Measurements from ENCODE around the gene NLRP1.

NLRP1 gene

DNA sequence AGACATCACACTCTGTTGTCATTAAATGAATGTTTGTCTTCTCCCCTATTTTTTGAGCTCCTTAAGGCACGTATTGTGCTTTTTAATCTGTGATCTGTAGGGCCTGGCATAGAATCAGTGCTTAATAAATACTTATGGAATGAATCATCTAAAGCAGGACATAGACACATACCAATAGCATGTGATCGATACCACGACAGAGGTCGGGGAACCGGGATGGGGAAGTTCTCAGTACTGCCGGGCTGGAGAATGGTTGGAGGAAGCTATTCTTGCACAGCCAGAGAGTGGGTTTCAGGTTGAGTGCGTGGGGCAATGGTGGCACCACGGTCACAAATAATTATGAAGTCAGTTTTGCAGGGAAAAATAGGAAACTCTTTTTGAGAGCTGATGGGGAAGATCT, 26.8 kb downstream of the NLRP1 start:
- DNase-seq (ENCODE audit: low read depth in 2 of 2) = no peak

DNA sequence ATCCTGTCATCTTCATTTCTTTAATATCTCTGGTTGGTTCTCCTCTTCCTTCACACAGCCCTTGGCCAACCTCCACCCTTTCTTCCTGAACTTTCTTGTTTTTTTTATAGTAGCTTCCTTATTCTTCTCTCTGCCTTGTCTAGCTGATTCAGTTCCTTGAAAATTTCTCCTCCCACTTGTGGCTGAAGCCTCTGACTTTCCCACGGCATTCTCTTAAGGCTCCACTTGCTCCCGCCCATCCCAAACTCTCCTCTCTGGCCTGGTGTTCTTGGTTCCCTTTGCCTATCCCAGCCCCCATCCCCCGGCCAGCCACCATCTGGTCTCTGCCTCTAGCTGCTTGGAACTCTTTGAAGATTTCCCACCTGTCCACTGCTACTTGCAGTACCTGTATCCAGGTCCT, 29.1 kb downstream of the NLRP1 start:
- no peak for DNase-seq (ENCODE audit: low read depth in 2 of 2)

DNA sequence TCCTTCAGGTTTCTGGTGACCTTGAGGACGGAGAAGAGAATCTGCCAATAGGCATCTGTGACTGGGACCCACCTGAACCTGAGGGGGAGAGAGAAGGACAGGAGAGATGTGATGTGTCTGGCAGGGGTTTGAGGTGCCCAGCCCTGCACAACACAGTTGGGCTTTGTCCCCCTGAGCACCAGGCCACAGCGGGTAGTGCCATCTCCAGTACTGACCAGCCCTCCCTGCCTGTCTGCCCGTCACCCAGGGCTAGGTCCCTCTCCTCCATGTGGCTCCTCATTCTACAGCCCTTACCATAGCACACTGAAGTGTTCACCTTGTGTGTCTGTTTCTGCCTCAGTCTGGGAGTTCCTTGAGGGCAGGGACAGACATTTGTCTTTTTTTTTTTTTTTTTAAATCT, 30.8 kb downstream of the NLRP1 start:
- no peak for DNase-seq (ENCODE audit: low read depth in 2 of 2)

DNA sequence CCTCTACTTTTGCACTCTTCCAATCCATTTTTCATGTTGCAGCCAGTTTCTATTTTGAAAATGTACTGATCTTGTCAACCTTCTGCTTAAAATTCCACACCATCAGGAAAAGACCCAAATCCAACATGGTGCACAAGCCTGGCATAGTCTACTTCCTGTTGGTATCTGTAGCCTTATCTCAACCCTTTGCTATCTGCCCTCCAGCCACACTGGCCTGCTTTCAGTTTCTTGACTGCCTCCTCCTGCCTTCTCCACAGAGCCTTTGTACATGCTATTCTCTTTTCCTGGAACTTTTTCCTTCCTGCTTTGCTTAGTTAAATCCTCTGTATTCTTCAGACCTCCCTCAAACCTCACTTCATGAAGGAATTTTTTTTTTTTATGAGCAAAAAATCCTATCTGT, 31.5 kb downstream of the NLRP1 start:
- no peak for DNase-seq (ENCODE audit: low read depth in 2 of 2)

DNA sequence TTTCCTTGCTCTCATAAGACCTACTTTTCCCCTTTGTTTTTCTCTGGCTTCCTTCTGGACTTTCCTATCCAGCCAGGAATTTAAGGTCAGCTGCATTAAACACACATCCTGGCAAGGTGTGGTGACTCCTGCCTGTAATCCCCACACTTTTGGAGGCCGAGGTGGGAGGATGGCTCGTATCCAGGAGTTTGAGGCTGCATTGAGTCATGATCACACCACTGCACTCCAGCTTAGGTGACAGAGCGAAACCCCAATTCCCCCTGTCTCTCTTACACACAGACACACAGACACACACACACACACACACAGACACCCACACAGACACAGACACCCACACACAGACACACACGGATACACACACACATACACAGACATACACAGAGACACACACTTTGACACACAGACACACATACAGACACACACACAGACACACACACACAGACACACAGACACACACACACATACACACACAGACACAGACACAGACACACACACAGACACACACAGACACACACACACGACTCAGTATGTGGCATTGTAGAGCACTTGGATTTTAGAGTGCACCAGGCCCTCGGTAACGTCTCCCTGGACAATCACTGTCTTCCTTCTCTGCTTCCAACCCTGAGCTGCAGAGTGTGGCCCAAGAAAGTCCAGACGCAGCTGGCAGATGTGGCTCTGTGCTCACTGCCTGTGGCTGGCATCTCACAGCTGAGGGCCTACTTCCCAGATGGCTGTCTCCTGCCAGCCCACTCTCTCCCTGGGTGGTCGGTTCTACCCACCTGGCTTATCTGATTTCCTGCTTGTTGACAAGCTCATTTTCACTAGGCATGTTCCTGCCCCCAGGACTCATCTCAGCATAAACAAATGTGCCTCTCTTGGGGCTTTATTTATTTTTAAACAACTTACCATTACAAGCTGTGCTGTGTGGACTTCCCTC, 39.0 kb downstream of the NLRP1 start:
- DNase-seq (ENCODE audit: low read depth in 2 of 2) = no peak

- no peak for DNase-seq (ENCODE audit: low read depth in 2 of 2)
These were observed 40.2 kb downstream of the NLRP1 start for GRCh38 chr17:5544115-5544514.

DNA sequence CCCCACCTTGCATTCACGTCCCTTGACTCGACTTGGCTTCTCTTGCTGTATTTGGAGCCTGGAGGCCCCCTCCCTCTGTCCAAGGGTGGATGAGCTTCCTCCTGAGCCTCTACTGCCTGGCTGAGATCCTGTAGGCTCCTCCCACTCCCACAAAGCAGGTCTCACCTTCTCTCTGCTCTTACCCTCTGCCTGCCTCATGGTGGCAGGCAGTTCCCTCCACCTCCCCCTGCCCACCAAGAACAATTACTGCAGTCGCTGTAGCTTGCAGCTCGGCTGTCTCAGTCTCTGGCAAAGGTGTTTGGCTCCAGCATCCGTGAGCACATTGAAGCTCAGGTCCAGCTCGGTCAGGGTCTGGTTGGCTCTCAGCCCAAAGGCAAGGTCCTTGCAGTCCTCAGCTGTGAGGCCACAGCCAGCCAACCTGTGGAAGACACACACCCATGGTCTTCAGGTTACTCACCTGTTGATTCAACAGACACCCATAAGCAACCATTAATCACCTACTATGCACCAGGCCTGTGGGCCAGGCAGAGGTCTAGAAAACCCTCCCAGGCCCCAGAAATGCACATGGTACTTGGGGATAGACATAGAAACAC, 42.6 kb downstream of the NLRP1 start:
- no peak for DNase-seq (ENCODE audit: low read depth in 2 of 2)

- no peak for DNase-seq (ENCODE audit: low read depth in 2 of 2)
These were observed 44.0 kb downstream of the NLRP1 start for GRCh38 chr17:5540321-5540720.

- no peak for DNase-seq (ENCODE audit: low read depth in 2 of 2)
These were observed 45.0 kb downstream of the NLRP1 start for GRCh38 chr17:5539286-5539685.

GRCh38 chr17:5536866-5537650, 47.3 kb downstream of the NLRP1 start:
- no peak for DNase-seq (ENCODE audit: low read depth in 2 of 2)

DNA sequence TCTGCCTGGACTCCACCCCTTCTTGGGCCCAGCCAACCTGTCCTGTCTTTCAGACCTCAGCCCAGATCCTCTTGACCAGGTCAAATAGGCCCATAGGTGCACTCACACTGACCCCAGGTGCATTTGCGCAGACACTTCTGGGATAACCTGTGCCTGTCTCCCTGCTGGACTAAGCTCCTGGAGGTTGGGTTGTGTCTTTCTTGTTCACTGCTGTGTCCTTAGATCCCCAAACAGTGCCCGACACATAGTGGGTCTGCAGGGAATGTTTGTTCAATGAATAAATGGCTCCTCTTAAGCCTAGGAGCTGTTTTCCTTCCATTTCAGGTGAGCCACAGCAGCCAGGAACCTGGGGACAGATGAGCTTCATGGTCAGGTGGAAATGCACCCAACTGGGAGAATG, 48.9 kb downstream of the NLRP1 start:
- DNase-seq (ENCODE audit: low read depth in 2 of 2) = no peak

GRCh38 chr17:5533486-5534315, 50.6 kb downstream of the NLRP1 start:
- DNase-seq (ENCODE audit: low read depth in 2 of 2) = no peak

GRCh38 chr17:5532581-5532980, 51.7 kb downstream of the NLRP1 start:
- DNase-seq (ENCODE audit: low read depth in 2 of 2) = no peak

GRCh38 chr17:5531085-5531418, 53.3 kb downstream of the NLRP1 start:
- no peak for DNase-seq (ENCODE audit: low read depth in 2 of 2)

DNA sequence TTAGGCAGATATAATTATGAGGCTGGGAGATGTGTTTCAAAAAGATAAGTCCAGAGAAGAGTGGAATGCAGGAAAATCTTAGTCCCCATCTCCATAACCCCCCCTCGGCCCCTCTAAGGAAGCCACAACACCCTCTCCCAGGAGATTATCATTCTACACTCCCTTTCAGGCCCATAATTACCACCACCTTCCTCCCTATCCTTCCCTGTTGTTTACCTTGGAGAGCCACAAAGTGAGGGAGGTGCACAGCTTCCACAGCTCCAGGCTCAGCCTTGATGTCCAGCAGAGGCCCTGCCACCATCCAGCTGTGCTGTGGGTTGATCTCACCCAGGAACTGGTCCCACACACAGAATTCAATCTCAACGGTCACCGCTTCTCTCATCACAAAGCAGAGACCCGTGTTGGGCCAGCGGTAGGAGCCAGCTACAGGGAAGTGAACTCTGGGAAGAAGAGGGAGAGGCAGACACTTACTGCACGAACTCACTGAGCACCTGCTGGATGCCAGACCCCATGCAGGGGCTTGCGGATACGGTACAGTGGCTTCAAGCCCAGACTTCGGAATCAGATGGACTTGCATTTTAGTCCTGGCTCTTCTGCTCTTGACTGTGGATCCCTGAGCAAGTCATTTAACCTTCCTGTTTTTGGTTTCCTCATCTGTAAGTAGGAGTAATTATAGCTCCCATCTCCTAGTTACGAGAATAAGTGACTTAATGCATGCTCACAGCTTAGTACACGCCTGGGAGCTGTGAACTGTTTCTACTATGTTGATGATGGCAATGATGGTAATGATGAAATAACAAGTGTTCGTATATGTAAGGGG, 53.8 kb downstream of the NLRP1 start:
- no peak for DNase-seq (ENCODE audit: low read depth in 2 of 2)

GRCh38 chr17:5527601-5528250, 56.6 kb downstream of the NLRP1 start:
- DNase-seq (ENCODE audit: low read depth in 2 of 2) = no peak

DNA sequence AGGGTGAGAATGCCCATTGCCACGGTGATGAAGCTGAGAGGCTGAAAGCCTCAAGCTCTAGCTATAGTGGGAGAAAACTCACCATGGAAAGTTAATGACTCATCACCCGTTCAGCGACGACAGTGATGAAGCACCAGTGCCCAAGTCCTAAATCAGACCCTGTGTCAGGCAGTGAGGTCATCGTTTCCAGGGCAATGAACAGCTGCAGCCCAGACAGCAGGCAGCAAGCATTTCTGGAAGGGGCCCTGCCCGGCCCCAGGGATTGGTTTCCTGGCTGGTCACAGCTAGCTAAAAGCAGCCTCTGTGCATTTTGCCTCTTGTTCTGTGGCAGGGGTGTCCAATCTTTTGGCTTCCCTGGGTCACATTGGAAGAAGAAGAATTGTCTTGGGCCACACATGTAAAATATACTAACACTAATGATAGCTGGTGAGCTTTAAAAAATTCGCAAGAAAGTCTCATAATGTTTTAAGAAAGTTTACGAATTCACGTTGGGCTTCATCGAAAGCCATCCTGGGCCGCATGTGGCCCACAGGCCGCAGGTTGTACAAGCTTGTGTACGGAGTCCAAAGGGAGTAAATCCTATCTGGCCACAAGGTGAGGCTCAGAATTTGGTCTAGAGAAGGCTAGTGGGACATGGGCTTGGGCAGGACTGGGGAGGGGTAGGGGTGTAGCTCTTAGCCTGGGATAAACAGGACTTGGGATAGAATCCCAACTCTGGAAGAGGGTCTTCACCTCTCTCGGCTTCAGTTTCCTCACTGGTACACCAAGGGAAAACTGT, 57.3 kb downstream of the NLRP1 start:
- DNase-seq (ENCODE audit: low read depth in 2 of 2) = peak in 1 of 2 donors; percentile 7

DNA sequence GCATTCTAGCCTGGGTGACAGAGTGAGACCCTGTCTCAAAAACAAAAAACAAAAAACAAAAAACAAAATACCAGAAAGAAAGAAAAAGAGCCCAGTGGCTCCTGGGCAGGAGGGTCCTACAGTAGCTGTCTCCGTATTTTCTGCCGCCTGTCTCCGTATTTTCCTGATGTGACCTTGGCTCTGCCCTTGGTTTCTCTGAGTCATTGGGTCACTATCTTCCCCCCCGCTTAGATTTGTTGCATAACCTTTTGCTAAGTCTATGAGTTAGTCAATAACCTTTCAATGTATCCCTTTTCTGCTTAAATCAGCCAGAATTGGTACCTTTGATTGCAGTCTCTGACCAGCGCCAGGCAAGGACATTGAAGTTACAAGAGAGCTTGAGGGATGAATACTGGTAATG, 61.1 kb downstream of the NLRP1 start:
- no peak for DNase-seq (ENCODE audit: low read depth in 2 of 2)

- DNase-seq (ENCODE audit: low read depth in 2 of 2) = no peak
These were observed 61.8 kb downstream of the NLRP1 start for GRCh38 chr17:5522476-5522875.

Data from stimulated activated CD4-positive, alpha-beta T cell treated with anti-CD3 and anti-CD28 coated beads, Interleukin-1b, Interleukin-23, amount 100 ng/mL, for 1 hour (primary cell).